ENCODE data around the gene C16orf86. TPM values are rescaled to one million over a fixed set of nuclear protein-coding genes. Genes with fewer than 3 reads are reported as not detected.
"Not testable (repeated sequence)": the region's sequence is repeated elsewhere in the genome, so short reads cannot be mapped to it uniquely, and the experiment has no call there.

C16orf86 gene
- total RNA-seq, 1 experiment from 2014 or later, result 0.81 TPM

GRCh38 chr16:67683767-67684166 is 17.2 kb downstream of the C16orf86 start:
- no peak for DNase-seq
- Histone ChIP-seq H3K36me3 (no peaks in the 10 kb centered on the region), H3K4me3 (no peak overlapping the region), H3K4me1 (no peaks in the 10 kb centered on the region), H3K9me3 (replicated peaks) (no peaks in the 10 kb centered on the region), H3K27ac (no peak overlapping the region), H3K27me3 (no peaks in the 10 kb centered on the region)

GRCh38 chr16:67685388-67686112 is 18.9 kb downstream of the C16orf86 start:
- H3K4me1 ChIP-seq, result no peaks in the 10 kb centered on the region
- no peaks in the 10 kb centered on the region for H3K9me3 ChIP-seq (replicated peaks)
- DNase-seq, result no peak
- no peaks in the 10 kb centered on the region for H3K27me3 ChIP-seq
- no peak overlapping the region for H3K4me3 ChIP-seq
- no peaks in the 10 kb centered on the region for H3K36me3 ChIP-seq
- no peak overlapping the region for H3K27ac ChIP-seq

GRCh38 chr16:67693517-67694285 is 27.1 kb downstream of the C16orf86 start:
- not testable (repeated sequence) for H3K9me3 ChIP-seq (replicated peaks); H3K4me3 ChIP-seq; H3K4me1 ChIP-seq; H3K27me3 ChIP-seq; H3K27ac ChIP-seq; H3K36me3 ChIP-seq; DNase-seq

- no peak for DNase-seq
- Histone ChIP-seq H3K4me3 (no peak overlapping the region), H3K9me3 (replicated peaks) (no peaks in the 10 kb centered on the region), H3K4me1 (no peaks in the 10 kb centered on the region), H3K27me3 (no peaks in the 10 kb centered on the region), H3K36me3 (no peaks in the 10 kb centered on the region), H3K27ac (no peak overlapping the region)
Measured at GRCh38 chr16:67694611-67695010, 28.0 kb downstream of the C16orf86 start.

GRCh38 chr16:67697422-67698185 is 31.0 kb downstream of the C16orf86 start:
- no peaks in the 10 kb centered on the region for H3K27me3 ChIP-seq
- no peak for DNase-seq
- H3K4me3 ChIP-seq, result no peak overlapping the region
- H3K9me3 ChIP-seq (replicated peaks), result no peaks in the 10 kb centered on the region
- H3K36me3 ChIP-seq, result no peaks in the 10 kb centered on the region
- H3K27ac ChIP-seq, result no peak overlapping the region
- no peaks in the 10 kb centered on the region for H3K4me1 ChIP-seq

GRCh38 chr16:67699265-67699664 is 32.7 kb downstream of the C16orf86 start:
- no peaks in the 10 kb centered on the region for H3K27me3 ChIP-seq
- no peaks in the 10 kb centered on the region for H3K36me3 ChIP-seq
- no peaks in the 10 kb centered on the region for H3K9me3 ChIP-seq (replicated peaks)
- no peak overlapping the region for H3K27ac ChIP-seq
- no peak for DNase-seq
- no peaks in the 10 kb centered on the region for H3K4me1 ChIP-seq
- no peak overlapping the region for H3K4me3 ChIP-seq

- Histone ChIP-seq H3K4me1 (no peaks in the 10 kb centered on the region), H3K9me3 (replicated peaks) (no peaks in the 10 kb centered on the region), H3K36me3 (no peaks in the 10 kb centered on the region), H3K27ac (no peak overlapping the region), H3K27me3 (no peaks in the 10 kb centered on the region), H3K4me3 (no peak overlapping the region)
- no peak for DNase-seq
Measured at GRCh38 chr16:67701420-67701819, 34.8 kb downstream of the C16orf86 start.

- Histone ChIP-seq H3K27me3 (no peaks in the 10 kb centered on the region), H3K9me3 (replicated peaks) (no peaks in the 10 kb centered on the region), H3K4me3 (no peak overlapping the region), H3K4me1 (no peaks in the 10 kb centered on the region), H3K27ac (no peak overlapping the region), H3K36me3 (no peaks in the 10 kb centered on the region)
- no peak for DNase-seq
Measured at GRCh38 chr16:67702130-67702529, 35.5 kb downstream of the C16orf86 start.

- Histone ChIP-seq H3K27ac (no peak overlapping the region), H3K9me3 (replicated peaks) (no peaks in the 10 kb centered on the region), H3K4me3 (no peak overlapping the region), H3K4me1 (no peaks in the 10 kb centered on the region), H3K27me3 (no peaks in the 10 kb centered on the region), H3K36me3 (no peaks in the 10 kb centered on the region)
- DNase-seq, result no peak
Measured at GRCh38 chr16:67703626-67704025, 37.0 kb downstream of the C16orf86 start.

GRCh38 chr16:67704110-67704509 is 37.5 kb downstream of the C16orf86 start:
- Histone ChIP-seq H3K4me3 (no peak overlapping the region), H3K27ac (no peak overlapping the region), H3K9me3 (replicated peaks) (no peaks in the 10 kb centered on the region), H3K36me3 (no peaks in the 10 kb centered on the region), H3K27me3 (no peaks in the 10 kb centered on the region), H3K4me1 (no peaks in the 10 kb centered on the region)
- no peak for DNase-seq

- no peak for DNase-seq
- Histone ChIP-seq H3K9me3 (replicated peaks) (no peaks in the 10 kb centered on the region), H3K4me3 (no peak overlapping the region), H3K36me3 (no peaks in the 10 kb centered on the region), H3K27me3 (no peaks in the 10 kb centered on the region), H3K4me1 (no peaks in the 10 kb centered on the region), H3K27ac (no peak overlapping the region)
Measured at GRCh38 chr16:67707210-67707609, 40.6 kb downstream of the C16orf86 start.

- no peak overlapping the region for H3K4me3 ChIP-seq
- H3K9me3 ChIP-seq (replicated peaks), result no peaks in the 10 kb centered on the region
- no peak overlapping the region for H3K27ac ChIP-seq
- no peaks in the 10 kb centered on the region for H3K27me3 ChIP-seq
- no peak for DNase-seq
- no peaks in the 10 kb centered on the region for H3K4me1 ChIP-seq
- H3K36me3 ChIP-seq, result no peaks in the 10 kb centered on the region
Measured at GRCh38 chr16:67707790-67708189, 41.2 kb downstream of the C16orf86 start.

- no peaks in the 10 kb centered on the region for H3K4me1 ChIP-seq
- no peak for DNase-seq
- H3K4me3 ChIP-seq, result no peak overlapping the region
- H3K27ac ChIP-seq, result no peak overlapping the region
- H3K9me3 ChIP-seq (replicated peaks), result no peaks in the 10 kb centered on the region
- no peaks in the 10 kb centered on the region for H3K36me3 ChIP-seq
- H3K27me3 ChIP-seq, result no peaks in the 10 kb centered on the region
Measured at GRCh38 chr16:67708368-67708771, 41.8 kb downstream of the C16orf86 start.

- Histone ChIP-seq H3K36me3 (no peaks in the 10 kb centered on the region), H3K27me3 (no peaks in the 10 kb centered on the region), H3K4me1 (no peaks in the 10 kb centered on the region), H3K4me3 (no peak overlapping the region), H3K9me3 (replicated peaks) (no peaks in the 10 kb centered on the region), H3K27ac (no peak overlapping the region)
- DNase-seq, result no peak
Measured at GRCh38 chr16:67709050-67709449, 42.4 kb downstream of the C16orf86 start.

- H3K9me3 ChIP-seq (replicated peaks), result no peaks in the 10 kb centered on the region
- no peak for DNase-seq
- no peaks in the 10 kb centered on the region for H3K36me3 ChIP-seq
- no peaks in the 10 kb centered on the region for H3K4me1 ChIP-seq
- H3K4me3 ChIP-seq, result no peak overlapping the region
- H3K27me3 ChIP-seq, result no peaks in the 10 kb centered on the region
- H3K27ac ChIP-seq, result no peak overlapping the region
Measured at GRCh38 chr16:67710607-67711006, 44.0 kb downstream of the C16orf86 start.

All from SJCRH30 (cell line).